A549 treated with Hydrocortisone at 1 μM for 4 hours (cell line): ENCODE measurements around the gene MRO. TPM values are rescaled to one million over a fixed set of nuclear protein-coding genes. Genes with fewer than 3 reads are reported as not detected.

Source experiments
- total RNA-seq: library from RNA; stranded (reverse); fragments of 200-300 nt; extraction: Qiagen RNA extraction; gene quantifications from 5 replicates; pipeline ENCODE4 v1.2.3, GENCODE V29; 2022

The MRO gene
- 0.15 to 0.31 TPM (median 0.18 TPM) in 5 replicates for total RNA-seq

DNA sequence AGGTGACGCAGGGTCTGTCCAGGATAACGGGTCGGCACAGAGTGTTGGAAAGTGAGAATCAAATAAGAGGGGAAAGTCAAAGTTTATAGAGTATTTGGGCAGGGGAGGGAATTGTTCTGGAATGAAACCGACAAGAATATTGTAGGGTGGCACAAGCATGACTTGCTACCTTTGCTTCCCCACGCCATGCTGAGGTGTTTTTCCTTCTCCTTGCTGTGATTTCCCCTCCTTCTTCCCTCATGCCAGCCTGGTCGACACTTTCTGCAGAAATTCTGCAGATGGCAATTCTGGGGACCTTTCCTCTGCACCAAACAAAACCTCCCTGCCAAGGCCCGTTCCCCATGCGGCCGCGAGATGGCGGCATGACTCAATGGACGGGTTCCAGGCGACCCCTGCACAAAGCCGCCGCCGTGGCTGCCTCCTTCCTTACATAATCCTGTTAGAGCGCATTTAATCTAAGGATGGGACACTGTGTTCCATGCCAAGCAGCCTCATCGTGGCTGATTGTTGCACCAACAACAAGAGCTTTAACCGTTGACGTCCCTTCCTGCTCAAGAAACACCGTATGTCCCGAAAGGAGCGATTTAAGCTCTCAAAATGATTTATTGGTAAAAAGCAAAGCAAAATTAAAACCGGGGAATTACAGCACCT lies at the start of gene MRO:
MRO (minus strand) TSS at position 289 of the 651 bp plus-strand sequence. CDS start 10,616 bp downstream, outside the sequence.

Other genes starting within 250 kb of the MRO start
- gene ME2, start 59.1 kb upstream of the MRO start, total RNA-seq = 29.8 to 41.3 TPM (median 32.8 TPM) in 5 replicates
- gene ELAC1, start 148.0 kb upstream of the MRO start, total RNA-seq = 4.7 to 5.4 TPM (median 4.9 TPM) in 5 replicates
- gene SMAD4, start 210.2 kb upstream of the MRO start, total RNA-seq = 40.0 to 59.3 TPM (median 58.0 TPM) in 5 replicates